NCI-H146 (cell line): Measurements from ENCODE around the gene FUT7.
"Not testable (repeated sequence)": the region's sequence is repeated elsewhere in the genome, so short reads cannot be mapped to it uniquely, and the experiment has no call there.

Experiments used
- DNase-seq: peaks from one replicate; lab custom pipeline; 2025; lab: John Stamatoyannopoulos, UW

The FUT7 gene

GRCh38 chr9:137033481-137033880 is 1.6 kb upstream of the FUT7 start:
- DNase-seq, result not testable (repeated sequence)

DNA sequence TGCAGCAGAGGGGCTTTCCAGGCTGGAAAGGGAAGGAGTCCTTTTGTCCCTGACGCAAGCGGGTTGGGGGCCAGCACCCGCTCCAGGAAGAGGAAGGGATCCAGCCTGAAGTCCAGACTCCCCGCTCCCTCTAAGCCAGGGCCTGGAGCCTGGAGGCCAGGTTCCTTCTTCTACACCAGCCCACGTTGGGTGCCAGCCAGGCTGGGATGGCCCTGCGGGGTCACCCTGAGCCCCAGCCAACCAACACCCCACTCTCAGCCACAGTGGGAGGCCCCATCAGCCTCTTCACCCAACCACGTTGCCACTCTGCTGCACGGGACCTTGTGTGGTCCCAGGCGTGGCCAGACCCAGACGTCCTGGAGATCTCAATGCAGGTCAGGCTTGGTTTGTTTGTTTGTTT is 970 bp upstream of the FUT7 start:
- DNase-seq, result no peak

GRCh38 chr9:137030538-137031527 is 1.1 kb downstream of the FUT7 start:
- no peak for DNase-seq

GRCh38 chr9:137030006-137030405 is 1.9 kb downstream of the FUT7 start:
- DNase-seq, result no peak

DNA sequence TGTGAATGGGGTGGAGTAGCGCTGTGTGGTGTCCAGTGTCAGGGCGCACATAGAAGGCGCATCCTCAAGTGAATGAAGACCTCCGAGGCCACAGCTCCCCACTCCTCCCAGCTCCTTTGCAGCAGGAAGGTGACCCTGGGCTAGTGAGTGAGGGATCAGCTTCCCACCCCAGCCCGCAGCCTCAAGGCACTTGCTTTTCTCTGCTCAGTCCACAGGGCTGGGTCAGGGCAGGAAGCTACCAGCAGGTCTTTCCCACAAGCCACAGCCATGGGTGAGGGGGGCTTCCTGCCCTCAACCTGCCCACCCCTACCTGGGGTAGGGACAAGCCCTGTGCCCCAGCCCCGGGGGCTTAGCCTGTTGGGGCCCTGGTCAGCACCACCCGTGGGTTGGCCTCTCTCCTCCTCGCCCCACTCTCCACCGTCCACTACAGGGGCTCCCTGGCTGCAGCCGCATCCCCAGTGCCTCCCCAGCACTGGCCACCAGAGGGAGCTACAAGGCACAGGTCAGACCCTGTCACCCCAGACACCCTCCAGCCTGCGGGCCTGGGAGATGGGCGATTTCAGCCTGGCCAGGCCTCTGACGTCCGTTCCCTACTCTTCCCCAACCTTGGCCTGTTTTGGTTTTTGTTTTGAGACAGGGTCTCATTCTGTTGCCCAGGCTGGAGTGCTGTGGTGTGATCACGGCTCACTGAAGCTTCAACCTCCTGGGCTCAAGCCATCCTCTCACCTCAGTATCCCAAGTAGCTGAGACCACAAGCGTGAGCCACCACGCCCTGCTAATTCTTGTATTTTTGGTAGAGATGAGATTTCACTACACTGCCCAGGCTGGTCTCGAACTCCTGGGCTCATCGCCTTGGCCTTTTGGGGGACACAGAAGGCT is 2.6 kb downstream of the FUT7 start:
- peak; percentile 59 for DNase-seq

DNA sequence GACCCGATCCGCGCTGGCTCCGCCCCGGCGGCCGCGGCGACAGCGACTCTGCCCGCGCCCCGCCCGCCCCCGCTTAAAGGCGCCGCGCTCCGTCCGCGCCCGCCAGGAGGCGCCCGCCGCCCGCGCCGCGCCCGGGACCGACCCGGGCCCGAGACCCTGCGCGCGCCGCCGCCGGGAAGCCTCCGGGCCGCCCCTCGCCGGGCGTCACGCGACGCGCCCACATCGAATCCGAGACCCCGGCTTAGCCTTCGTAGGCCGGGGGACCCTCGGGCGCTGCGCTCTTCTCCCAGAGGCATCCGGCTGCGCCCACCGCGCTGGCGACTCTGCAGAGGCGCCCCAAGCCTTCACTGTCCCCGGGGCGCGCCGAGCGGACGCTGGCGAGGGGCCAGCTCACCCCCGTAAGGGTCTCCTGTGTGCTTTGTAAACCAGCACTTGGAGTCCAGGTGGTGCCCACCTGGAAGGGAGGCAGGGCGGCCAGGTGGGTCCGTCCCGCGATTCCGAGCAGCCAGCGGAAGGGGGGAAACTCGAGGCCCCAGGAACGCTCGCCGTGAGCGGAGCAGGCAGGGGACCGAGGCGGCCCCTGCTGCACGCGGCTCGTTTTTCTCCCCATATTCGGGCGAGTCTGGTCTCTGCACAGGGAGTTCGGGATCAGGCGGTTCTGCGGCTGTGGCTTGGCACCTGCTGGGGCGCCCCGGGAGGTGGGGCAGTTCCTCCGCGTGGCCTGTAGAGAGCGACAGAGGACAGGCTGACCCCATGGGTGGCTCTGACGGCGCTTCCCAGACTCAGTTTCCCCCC is 3.4 kb downstream of the FUT7 start:
- peak; percentile 61 for DNase-seq

DNA sequence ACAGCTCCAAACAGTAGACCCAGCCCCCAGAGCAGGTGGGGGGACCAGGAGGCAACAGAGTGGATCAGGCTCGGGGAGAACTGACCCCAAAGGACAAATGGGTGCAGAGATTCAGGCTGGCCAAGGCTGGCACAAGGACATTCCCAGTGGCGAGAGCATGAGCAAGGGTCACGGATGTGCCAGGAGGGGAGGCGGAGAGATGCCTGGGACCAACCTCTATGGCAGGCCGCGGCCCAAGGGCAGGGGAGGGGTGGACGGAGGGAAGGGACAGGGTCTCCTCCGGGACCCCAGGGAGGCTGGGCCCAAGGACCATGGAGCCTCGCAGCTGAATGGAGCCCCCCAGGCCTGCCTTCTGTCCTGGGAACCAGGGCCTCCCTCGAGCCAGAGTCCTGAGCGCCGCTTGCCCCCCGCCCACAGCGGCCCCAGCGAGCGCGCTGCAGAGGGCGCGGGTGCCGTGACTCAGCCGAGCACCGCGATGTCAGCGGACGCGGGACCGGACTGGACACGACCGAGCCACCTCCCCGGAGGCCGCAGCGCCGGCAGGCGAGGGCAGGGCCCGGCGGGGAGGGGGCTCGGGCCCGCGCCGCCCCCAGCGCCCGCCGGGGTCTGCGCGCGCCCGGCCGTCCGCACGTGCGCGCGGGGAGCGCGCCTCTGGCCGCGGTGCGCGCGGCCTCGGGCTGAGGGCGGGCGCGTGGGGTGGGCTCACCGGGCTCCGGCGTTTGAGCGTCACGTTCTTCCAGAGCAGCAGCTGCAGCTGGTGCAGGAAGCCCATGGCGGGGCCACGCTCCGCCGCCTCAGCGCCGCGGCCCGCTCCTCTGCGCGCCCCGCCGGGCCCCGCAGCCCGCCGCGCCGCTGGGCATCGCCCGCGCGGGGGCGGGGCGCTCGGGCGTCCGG is 4.3 kb downstream of the FUT7 start, which contains the start of gene ABCA2:
Gene ABCA2, minus strand, starts transcription at position 869 of the 894 bp plus-strand sequence. Its CDS starts 97 bp downstream, at position 772.
- DNase-seq, result peak; percentile 43

DNA sequence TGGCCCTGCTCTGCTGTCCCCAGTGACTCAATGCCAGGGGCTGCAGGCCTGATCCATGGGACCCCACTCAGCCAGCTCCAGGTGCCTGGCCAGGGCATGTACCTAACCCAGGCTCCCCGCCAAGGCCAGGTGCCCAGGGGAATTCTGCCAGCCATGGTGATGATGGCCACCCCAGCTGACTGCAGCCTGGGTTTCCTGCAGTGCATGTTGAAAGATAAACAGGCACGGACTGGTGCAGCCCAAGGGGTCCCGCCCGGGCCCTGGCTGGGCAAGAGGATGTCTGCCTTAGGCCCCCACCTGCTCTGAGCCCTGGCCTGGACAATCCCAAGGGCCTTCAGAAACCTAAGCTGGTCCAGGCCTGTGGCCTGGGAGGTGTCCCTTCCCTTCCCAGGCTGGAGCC is 5.1 kb downstream of the FUT7 start:
- no peak for DNase-seq

- no peak for DNase-seq
Observed at GRCh38 chr9:137026384-137026783, 5.5 kb downstream of the FUT7 start.

- DNase-seq, result no peak
Observed at GRCh38 chr9:137025517-137025966, 6.3 kb downstream of the FUT7 start.

DNA sequence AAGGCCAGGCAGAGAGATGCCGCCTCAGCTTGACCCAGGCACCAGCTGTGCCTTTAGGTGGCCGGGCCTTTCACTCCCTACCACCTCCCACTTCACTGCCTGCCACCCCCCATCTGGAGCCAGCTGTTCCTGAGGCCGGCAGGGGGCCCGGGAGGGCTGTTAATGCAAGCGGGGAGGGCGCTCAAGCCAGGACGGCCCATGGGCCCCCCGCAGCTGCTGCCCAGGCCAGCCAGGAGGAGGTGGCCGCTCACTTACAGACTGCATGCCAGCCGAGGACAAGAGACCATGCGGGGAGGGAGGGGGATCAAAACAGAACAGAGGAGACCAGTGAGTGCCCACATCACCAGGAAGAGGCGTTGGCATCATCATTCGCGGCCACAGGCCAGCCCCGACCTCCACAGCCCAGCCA is 8.3 kb downstream of the FUT7 start:
- DNase-seq, result no peak

GRCh38 chr9:137023157-137023556 is 8.7 kb downstream of the FUT7 start:
- DNase-seq, result no peak

- DNase-seq, result no peak
Observed at GRCh38 chr9:137022662-137023008, 9.3 kb downstream of the FUT7 start.

DNA sequence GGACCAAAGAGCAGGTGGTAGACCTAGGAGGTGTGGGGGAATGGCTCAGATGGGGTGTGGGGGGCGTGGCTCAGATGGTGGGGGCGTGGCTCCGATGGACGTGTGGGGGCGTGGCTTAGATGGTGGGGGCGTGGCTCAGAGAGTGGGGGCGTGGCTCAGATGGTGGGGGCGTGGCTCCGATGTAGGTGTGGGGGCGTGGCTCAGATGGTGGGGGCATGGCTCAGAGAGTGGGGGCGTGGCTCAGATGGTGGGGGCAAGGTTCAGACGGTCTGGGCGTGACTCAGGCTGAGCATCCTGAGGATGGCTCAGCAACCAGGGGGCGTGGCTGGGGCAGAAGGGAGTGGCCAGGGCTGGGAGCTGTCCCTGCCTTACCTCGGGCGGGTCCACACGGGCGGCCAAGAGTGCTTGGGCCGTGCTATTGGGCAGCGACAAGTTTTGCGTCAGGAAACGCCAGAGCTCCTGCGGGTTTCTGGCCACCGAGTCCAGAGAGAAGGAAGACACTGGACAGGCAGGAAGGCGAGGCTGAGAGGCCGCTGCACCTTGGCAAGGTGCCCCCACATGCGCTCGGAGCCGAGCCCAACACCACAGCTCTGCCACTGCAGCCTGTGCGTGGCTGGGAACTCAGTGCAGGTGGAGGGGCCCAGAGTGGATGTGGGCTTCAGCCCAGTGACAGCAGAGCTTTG is 9.8 kb downstream of the FUT7 start:
- DNase-seq, result peak; percentile 55

- DNase-seq, result no peak
Observed at GRCh38 chr9:137021568-137021978, 10.3 kb downstream of the FUT7 start.

DNA sequence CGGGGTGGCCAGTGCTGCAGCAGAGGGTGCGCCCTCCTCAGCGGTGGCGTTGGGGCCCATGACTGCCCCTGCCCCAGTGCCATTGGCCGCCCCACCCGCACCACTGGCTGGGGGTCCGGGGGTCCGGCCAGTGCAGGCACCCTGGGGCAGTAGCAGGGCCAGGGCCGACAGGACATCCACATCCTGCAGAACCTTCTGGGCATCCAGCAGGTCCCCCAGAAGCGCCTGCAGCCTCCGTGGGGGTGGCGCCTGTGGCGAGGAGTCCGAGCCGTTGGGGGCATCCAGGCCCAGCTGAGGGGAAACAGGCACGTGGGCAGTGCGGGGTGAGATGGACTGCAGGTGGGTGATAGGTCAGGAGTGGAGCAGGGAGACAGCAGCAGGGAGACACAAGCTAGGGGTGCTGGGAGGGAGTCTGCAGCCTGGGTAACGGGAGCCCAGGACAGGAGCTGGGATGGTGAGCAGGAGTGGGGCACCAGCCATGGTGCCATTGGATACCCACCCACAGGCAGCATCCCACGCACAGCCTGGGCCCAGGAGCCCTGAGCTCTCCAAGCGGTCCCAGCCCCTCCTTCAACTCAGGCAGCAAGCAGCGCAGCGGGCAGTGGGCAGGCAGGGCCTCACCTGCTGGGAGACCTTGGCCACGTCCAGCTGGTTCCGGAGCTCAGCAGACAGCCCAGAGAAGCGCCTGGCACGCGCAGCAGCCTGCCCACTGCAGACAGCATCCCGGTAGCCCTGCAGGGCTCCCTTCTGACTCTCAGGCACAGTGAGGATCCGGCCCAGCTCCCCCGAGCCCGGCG is 10.9 kb downstream of the FUT7 start:
- DNase-seq, result no peak

DNA sequence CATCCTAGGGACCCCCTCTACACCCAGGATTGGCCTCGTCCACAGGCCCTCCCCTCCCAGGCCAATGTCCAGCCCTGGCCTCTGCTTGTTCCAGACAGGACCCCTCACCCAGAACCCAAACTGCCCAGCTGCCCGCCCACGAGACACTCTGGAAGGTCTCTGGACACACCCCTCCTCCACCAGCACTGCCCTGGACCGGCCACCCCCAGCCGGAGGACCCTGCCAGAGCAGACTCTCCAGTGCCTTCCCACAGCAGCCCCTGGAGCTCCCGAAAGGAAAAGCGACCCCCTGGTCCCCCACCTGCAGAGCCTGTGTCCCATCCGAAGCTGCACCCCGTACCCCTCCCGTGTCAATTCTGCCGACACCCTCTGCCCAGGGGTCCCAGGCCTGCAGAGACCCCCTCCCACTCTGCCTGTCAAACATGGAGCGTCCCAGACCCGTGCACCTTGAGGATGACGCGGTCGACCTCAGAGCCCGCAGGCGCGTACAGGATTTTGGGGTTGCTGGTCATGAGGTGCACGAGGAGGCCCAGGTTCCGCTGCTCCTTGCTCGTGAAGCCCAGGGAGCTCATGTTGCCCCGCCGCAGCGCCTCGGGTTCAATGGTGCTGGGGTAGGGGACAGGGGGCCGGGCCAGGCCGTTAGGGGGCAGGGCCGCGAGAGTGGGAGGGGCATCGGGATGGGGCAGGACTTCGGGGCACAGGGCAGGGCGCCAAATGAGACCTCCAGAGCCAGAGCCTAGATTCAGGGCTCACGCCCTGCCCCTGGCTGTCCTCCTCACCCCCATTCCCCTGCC is 11.8 kb downstream of the FUT7 start:
- no peak for DNase-seq

DNA sequence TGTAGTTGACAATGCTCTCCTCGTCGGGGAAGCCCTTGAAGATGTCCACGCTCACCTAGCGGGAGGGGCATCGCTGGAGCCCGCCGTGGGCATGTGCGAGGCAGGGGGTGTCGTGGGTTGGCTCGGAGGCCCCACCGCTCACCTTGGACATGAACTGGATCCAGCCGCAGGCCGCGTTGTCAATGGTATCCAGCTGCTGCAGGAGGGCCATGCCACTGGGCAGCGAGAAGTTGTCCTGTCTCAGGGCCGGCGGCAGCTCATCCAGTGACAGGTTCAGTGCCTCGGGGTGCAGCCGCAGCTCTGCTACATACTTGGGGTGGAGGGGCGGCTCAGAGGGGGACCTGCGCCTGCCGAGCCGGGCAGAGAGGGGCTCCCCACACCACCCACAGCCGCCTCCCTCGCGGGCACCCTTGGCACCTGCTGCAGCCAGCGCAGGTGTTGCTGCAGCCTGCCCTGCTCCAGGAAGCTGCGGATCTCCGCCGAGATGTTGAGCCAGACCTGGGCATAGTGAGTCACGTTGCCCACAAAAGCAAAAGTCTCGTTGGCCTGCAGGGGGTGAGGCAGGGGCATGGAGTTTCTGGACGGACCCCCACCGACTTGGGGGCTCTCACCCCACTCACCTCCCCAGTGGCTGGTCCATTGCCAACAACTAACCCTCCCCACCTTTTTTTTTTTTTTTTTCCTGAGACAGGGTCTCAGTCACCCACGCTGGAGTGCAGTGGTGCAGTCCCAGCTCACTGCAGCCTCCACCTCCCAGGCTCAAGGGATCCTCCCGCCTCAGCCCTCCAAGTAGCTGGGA is 12.9 kb downstream of the FUT7 start:
- DNase-seq, result no peak
